ENCODE results near the gene ADGRD2.

Gene ADGRD2

GRCh38 chr9:124441291-124441690 lies 9.0 kb upstream of the ADGRD2 start:
- Histone ChIP-seq H2AFZ (ENCODE audit: low read depth, low read length) (no peak overlapping the region), H3K4ac (ENCODE audit: low read depth in 1 of 2, low read length in 2 of 2) (no peak overlapping the region), H3K23ac (ENCODE audit: low read length in 2 of 2) (no peak overlapping the region), H3K14ac (ENCODE audit: low read length in 2 of 2) (no peak overlapping the region), H3K27ac (ENCODE audit: low read length, poor library complexity, severe bottlenecking) (no peak overlapping the region), H3K27me3 (ENCODE audit: control insufficient read depth in 1 of 2, insufficient read depth in 1 of 2, low read length in 2 of 2) (peaks cover 8 to 27% of the 10 kb centered on the region in 2 experiments), H2BK12ac (ENCODE audit: low read length in 2 of 2) (no peak overlapping the region), H4K8ac (ENCODE audit: low read length) (no peak overlapping the region), H2BK5ac (ENCODE audit: low read depth, low read length, poor library complexity, severe bottlenecking) (no peak overlapping the region), H3K4me2 (ENCODE audit: low read length, poor library complexity, severe bottlenecking) (no peak overlapping the region), H3K9me3 (ENCODE audit: control insufficient read depth, low read length) (peaks cover 18% of the 10 kb centered on the region), H2BK120ac (ENCODE audit: low read depth, low read length) (no peak overlapping the region), H4K91ac (ENCODE audit: low read length) (no peak overlapping the region), H3K4me1 (ENCODE audit: control insufficient read depth, insufficient read depth, low read depth, low read length) (no peaks in the 10 kb centered on the region), H2BK15ac (ENCODE audit: low read depth, poor library complexity, severe bottlenecking) (no peak overlapping the region), H3K4me3 (ENCODE audit: insufficient read depth in 1 of 2, low read depth in 1 of 2, low read length in 2 of 2) (peak overlapping the region in 1 of 2 experiments; percentile 16), H2AK5ac (ENCODE audit: low read length, severe bottlenecking) (no peak overlapping the region), H3K9ac (ENCODE audit: low read length) (no peak overlapping the region), H3K79me1 (replicated peaks; ENCODE audit: low read length, poor library complexity, severe bottlenecking) (no peaks in the 10 kb centered on the region), H3K18ac (ENCODE audit: low read depth in 1 of 2, low read length in 2 of 2) (no peak overlapping the region), H3K36me3 (ENCODE audit: control insufficient read depth in 1 of 2, insufficient read depth in 2 of 2, low read depth in 1 of 2, low read length in 2 of 2) (no peaks in the 10 kb centered on the region)
- DNase-seq, result no peak
- WGBS, result 88% methylated on average over 14 of the region's 16 CpGs

GRCh38 chr9:124442379-124442778 lies 7.9 kb upstream of the ADGRD2 start:
- Histone ChIP-seq H3K9me3 (ENCODE audit: control insufficient read depth, low read length) (peaks cover 18% of the 10 kb centered on the region), H4K91ac (ENCODE audit: low read length) (no peak overlapping the region), H3K9ac (ENCODE audit: low read length) (no peak overlapping the region), H3K18ac (ENCODE audit: low read depth in 1 of 2, low read length in 2 of 2) (no peak overlapping the region), H3K79me1 (replicated peaks; ENCODE audit: low read length, poor library complexity, severe bottlenecking) (no peaks in the 10 kb centered on the region), H2BK15ac (ENCODE audit: low read depth, poor library complexity, severe bottlenecking) (no peak overlapping the region), H2BK12ac (ENCODE audit: low read length in 2 of 2) (no peak overlapping the region), H3K36me3 (ENCODE audit: control insufficient read depth in 1 of 2, insufficient read depth in 2 of 2, low read depth in 1 of 2, low read length in 2 of 2) (no peaks in the 10 kb centered on the region), H3K4me1 (ENCODE audit: control insufficient read depth, insufficient read depth, low read depth, low read length) (no peaks in the 10 kb centered on the region), H2AFZ (ENCODE audit: low read depth, low read length) (no peak overlapping the region), H3K14ac (ENCODE audit: low read length in 2 of 2) (no peak overlapping the region), H3K4me2 (ENCODE audit: low read length, poor library complexity, severe bottlenecking) (no peak overlapping the region), H2BK5ac (ENCODE audit: low read depth, low read length, poor library complexity, severe bottlenecking) (no peak overlapping the region), H3K27ac (ENCODE audit: low read length, poor library complexity, severe bottlenecking) (no peak overlapping the region), H2AK5ac (ENCODE audit: low read length, severe bottlenecking) (no peak overlapping the region), H2BK120ac (ENCODE audit: low read depth, low read length) (no peak overlapping the region), H3K4me3 (ENCODE audit: insufficient read depth in 1 of 2, low read depth in 1 of 2, low read length in 2 of 2) (no peak overlapping the region), H3K23ac (ENCODE audit: low read length in 2 of 2) (no peak overlapping the region), H4K8ac (ENCODE audit: low read length) (no peak overlapping the region), H3K4ac (ENCODE audit: low read depth in 1 of 2, low read length in 2 of 2) (no peak overlapping the region), H3K27me3 (ENCODE audit: control insufficient read depth in 1 of 2, insufficient read depth in 1 of 2, low read length in 2 of 2) (peaks cover 8 to 31% of the 10 kb centered on the region in 2 experiments)
- DNase-seq, result no peak

- Histone ChIP-seq H2AFZ (ENCODE audit: low read depth, low read length) (no peak overlapping the region), H3K4me2 (ENCODE audit: low read length, poor library complexity, severe bottlenecking) (no peak overlapping the region), H3K23ac (ENCODE audit: low read length in 2 of 2) (no peak overlapping the region), H3K9me3 (ENCODE audit: control insufficient read depth, low read length) (peaks cover 18% of the 10 kb centered on the region), H4K8ac (ENCODE audit: low read length) (no peak overlapping the region), H3K79me1 (replicated peaks; ENCODE audit: low read length, poor library complexity, severe bottlenecking) (no peaks in the 10 kb centered on the region), H2BK15ac (ENCODE audit: low read depth, poor library complexity, severe bottlenecking) (no peak overlapping the region), H3K36me3 (ENCODE audit: control insufficient read depth in 1 of 2, insufficient read depth in 2 of 2, low read depth in 1 of 2, low read length in 2 of 2) (no peaks in the 10 kb centered on the region), H3K4me1 (ENCODE audit: control insufficient read depth, insufficient read depth, low read depth, low read length) (no peaks in the 10 kb centered on the region), H3K4me3 (ENCODE audit: insufficient read depth in 1 of 2, low read depth in 1 of 2, low read length in 2 of 2) (no peak overlapping the region), H3K9ac (ENCODE audit: low read length) (no peak overlapping the region), H3K18ac (ENCODE audit: low read depth in 1 of 2, low read length in 2 of 2) (no peak overlapping the region), H3K27me3 (ENCODE audit: control insufficient read depth in 1 of 2, insufficient read depth in 1 of 2, low read length in 2 of 2) (peaks cover 8 to 30% of the 10 kb centered on the region in 2 experiments), H3K4ac (ENCODE audit: low read depth in 1 of 2, low read length in 2 of 2) (no peak overlapping the region), H3K14ac (ENCODE audit: low read length in 2 of 2) (no peak overlapping the region), H2BK12ac (ENCODE audit: low read length in 2 of 2) (no peak overlapping the region), H3K27ac (ENCODE audit: low read length, poor library complexity, severe bottlenecking) (no peak overlapping the region), H2BK120ac (ENCODE audit: low read depth, low read length) (no peak overlapping the region), H2AK5ac (ENCODE audit: low read length, severe bottlenecking) (no peak overlapping the region), H2BK5ac (ENCODE audit: low read depth, low read length, poor library complexity, severe bottlenecking) (no peak overlapping the region), H4K91ac (ENCODE audit: low read length) (no peak overlapping the region)
- 87% methylated on average over 3 of the region's 3 CpGs for WGBS
- no peak for DNase-seq
These were observed 7.4 kb upstream of the ADGRD2 start for GRCh38 chr9:124442826-124443225.

- H2AFZ ChIP-seq (ENCODE audit: low read depth, low read length), result no peak overlapping the region
- no peaks in the 10 kb centered on the region for H3K36me3 ChIP-seq (ENCODE audit: control insufficient read depth in 1 of 2, insufficient read depth in 2 of 2, low read depth in 1 of 2, low read length in 2 of 2)
- no peak overlapping the region for H3K9ac ChIP-seq (ENCODE audit: low read length)
- H4K91ac ChIP-seq (ENCODE audit: low read length), result no peak overlapping the region
- no peak overlapping the region for H2BK15ac ChIP-seq (ENCODE audit: low read depth, poor library complexity, severe bottlenecking)
- peaks cover 18% of the 10 kb centered on the region for H3K9me3 ChIP-seq (ENCODE audit: control insufficient read depth, low read length)
- H4K8ac ChIP-seq (ENCODE audit: low read length), result no peak overlapping the region
- H2AK5ac ChIP-seq (ENCODE audit: low read length, severe bottlenecking), result no peak overlapping the region
- H2BK120ac ChIP-seq (ENCODE audit: low read depth, low read length), result no peak overlapping the region
- 100% methylated on average over 2 of the region's 2 CpGs for WGBS
- H2BK5ac ChIP-seq (ENCODE audit: low read depth, low read length, poor library complexity, severe bottlenecking), result no peak overlapping the region
- no peak overlapping the region for H3K4me3 ChIP-seq (ENCODE audit: insufficient read depth in 1 of 2, low read depth in 1 of 2, low read length in 2 of 2)
- H3K18ac ChIP-seq (ENCODE audit: low read depth in 1 of 2, low read length in 2 of 2), result no peak overlapping the region
- peaks cover 11 to 24% of the 10 kb centered on the region in 2 experiments for H3K27me3 ChIP-seq (ENCODE audit: control insufficient read depth in 1 of 2, insufficient read depth in 1 of 2, low read length in 2 of 2)
- H2BK12ac ChIP-seq (ENCODE audit: low read length in 2 of 2), result no peak overlapping the region
- H3K4me1 ChIP-seq (ENCODE audit: control insufficient read depth, insufficient read depth, low read depth, low read length), result no peaks in the 10 kb centered on the region
- no peak overlapping the region for H3K4ac ChIP-seq (ENCODE audit: low read depth in 1 of 2, low read length in 2 of 2)
- H3K27ac ChIP-seq (ENCODE audit: low read length, poor library complexity, severe bottlenecking), result no peak overlapping the region
- no peak overlapping the region for H3K4me2 ChIP-seq (ENCODE audit: low read length, poor library complexity, severe bottlenecking)
- H3K23ac ChIP-seq (ENCODE audit: low read length in 2 of 2), result no peak overlapping the region
- H3K79me1 ChIP-seq (replicated peaks; ENCODE audit: low read length, poor library complexity, severe bottlenecking), result no peaks in the 10 kb centered on the region
- DNase-seq, result no peak
- H3K14ac ChIP-seq (ENCODE audit: low read length in 2 of 2), result no peak overlapping the region
These were observed 6.6 kb upstream of the ADGRD2 start for GRCh38 chr9:124443625-124444024.

Measured in mesenchymal stem cell (in vitro differentiated cells and primary cell).